DND-41 (cell line): Measurements from ENCODE around the gene RCAN1.

ENCODE experiments used
- CTCF ChIP-seq: IDR thresholded peaks from 2 replicates; pipeline ENCODE4 v1.5.1; 2012; ENCODE audit warnings: borderline replicate concordance, low read length, moderate library complexity, mild to moderate bottlenecking; ENCODE audit not compliant: poor library complexity, severe bottlenecking; ENCODE audit errors: extremely low read depth
- EZH2 ChIP-seq: IDR thresholded peaks from 3 replicates; pipeline ENCODE4 v1.6.1; 2012; ENCODE audit warnings: borderline replicate concordance, low read depth, mild to moderate bottlenecking, moderate library complexity, low read length, inconsistent platforms; ENCODE audit not compliant: severe bottlenecking

GRCh38 chr21:34511787-34512455, 103.0 kb downstream of the RCAN1 start, which contains the start of gene KCNE1:
- TF ChIP-seq EZH2 (no peak), CTCF (no peak)
